ENCODE results near the gene PIK3IP1. TPM values are rescaled to one million over a fixed set of nuclear protein-coding genes. Genes with fewer than 3 reads are reported as not detected.

The PIK3IP1 gene
- total and polyA plus RNA-seq, 10 donors: 36.1 to 152 (median 97.8) TPM

- WGBS, 5 donors: 82 to 93% (median 90%) methylated on average over 6 of the region's 6 CpGs
These were observed 48.1 kb upstream of the PIK3IP1 start for GRCh38 chr22:31340360-31340759.

DNA sequence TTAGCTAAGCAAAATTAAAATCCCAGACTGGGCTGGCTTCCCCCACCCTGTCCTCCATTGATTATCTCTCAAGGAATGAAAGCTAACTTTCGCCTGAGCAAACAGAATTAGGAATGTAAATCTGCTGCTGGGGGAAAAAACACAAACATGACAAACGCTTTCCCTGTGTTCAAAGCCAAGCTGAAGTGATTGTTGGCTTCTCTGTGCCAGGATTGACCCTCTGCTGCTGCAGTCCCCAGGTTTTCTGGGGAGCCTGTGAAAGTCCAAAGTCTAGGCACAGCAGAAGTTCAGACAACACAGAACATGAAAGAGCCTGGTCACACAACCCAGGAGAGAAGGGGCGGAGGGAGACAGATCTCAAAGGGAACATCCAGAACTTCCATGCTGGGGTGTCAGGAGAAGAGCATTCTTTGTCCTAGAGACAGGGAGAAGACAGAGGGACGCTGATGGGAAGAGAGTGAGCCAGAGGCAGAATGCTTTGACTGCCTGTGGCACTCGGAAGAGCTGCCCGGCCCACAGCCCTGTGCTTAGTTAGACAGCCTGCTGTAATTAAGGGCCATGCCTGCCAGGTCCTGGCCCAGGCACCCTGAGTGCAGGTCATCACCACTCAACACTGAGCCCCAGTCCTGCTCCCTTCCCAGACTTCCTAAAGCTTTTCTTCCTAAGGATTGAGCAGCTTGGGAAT lies 47.0 kb upstream of the PIK3IP1 start:
- Histone ChIP-seq H3K9me3 (no peaks in the 10 kb centered on the region), H3K4me1 (peaks cover 23 to 77% (median 51%) of the 10 kb centered on the region in 6 donors), H3K27ac (peak overlapping the region in 1 of 8 donors; percentile 52), H3K36me3 (peaks cover 0 to 95% (median 65%) of the 10 kb centered on the region in 6 donors), H3K4me3 (no peak overlapping the region), H3K27me3 (replicated peaks in 1 of 7) (no peaks in the 10 kb centered on the region)
- WGBS, 5 donors: 83 to 91% (median 89%) methylated on average over 6 of the region's 6 CpGs
- TF ChIP-seq POLR2A (IDR thresholded peaks at IDR 0.05): no peak
- TF ChIP-seq, protein P1, sequence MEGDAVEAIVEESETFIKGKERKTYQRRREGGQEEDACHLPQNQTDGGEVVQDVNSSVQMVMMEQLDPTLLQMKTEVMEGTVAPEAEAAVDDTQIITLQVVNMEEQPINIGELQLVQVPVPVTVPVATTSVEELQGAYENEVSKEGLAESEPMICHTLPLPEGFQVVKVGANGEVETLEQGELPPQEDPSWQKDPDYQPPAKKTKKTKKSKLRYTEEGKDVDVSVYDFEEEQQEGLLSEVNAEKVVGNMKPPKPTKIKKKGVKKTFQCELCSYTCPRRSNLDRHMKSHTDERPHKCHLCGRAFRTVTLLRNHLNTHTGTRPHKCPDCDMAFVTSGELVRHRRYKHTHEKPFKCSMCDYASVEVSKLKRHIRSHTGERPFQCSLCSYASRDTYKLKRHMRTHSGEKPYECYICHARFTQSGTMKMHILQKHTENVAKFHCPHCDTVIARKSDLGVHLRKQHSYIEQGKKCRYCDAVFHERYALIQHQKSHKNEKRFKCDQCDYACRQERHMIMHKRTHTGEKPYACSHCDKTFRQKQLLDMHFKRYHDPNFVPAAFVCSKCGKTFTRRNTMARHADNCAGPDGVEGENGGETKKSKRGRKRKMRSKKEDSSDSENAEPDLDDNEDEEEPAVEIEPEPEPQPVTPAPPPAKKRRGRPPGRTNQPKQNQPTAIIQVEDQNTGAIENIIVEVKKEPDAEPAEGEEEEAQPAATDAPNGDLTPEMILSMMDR (IDR thresholded peaks at IDR 0.05 in 8 of 11, conservative IDR thresholded peaks at IDR 0.05 in 3 of 11): no peak
- TF ChIP-seq POLR2AphosphoS5 (IDR thresholded peaks at IDR 0.05): no peak
- intact Hi-C loops (cut with DNase I; ENCODE audit: low total_unique reads): no loop called here
- DNase-seq: no peak

More at GRCh38 chr22:31340360-31340759, 48.1 kb upstream of the PIK3IP1 start:
- Histone ChIP-seq H3K9me3 (no peaks in the 10 kb centered on the region), H3K27me3 (replicated peaks in 1 of 7) (no peaks in the 10 kb centered on the region), H3K4me1 (peaks cover 34 to 77% (median 62%) of the 10 kb centered on the region in 6 donors), H3K4me3 (no peak overlapping the region), H3K36me3 (peaks cover 0 to 90% (median 54%) of the 10 kb centered on the region in 6 donors), H3K27ac (peak overlapping the region in 1 of 8 donors; percentile 52)
- DNase-seq: no peak
- TF ChIP-seq, protein P1 (IDR thresholded peaks at IDR 0.05 in 8 of 11, conservative IDR thresholded peaks at IDR 0.05 in 3 of 11): no peak
- TF ChIP-seq POLR2A (IDR thresholded peaks at IDR 0.05): no peak
- intact Hi-C loops (cut with DNase I; ENCODE audit: low total_unique reads): loop anchor here (10.0 kb wide), 1 partner anchor 294 kb away; no protein-coding TSS in a partner anchor

DNA sequence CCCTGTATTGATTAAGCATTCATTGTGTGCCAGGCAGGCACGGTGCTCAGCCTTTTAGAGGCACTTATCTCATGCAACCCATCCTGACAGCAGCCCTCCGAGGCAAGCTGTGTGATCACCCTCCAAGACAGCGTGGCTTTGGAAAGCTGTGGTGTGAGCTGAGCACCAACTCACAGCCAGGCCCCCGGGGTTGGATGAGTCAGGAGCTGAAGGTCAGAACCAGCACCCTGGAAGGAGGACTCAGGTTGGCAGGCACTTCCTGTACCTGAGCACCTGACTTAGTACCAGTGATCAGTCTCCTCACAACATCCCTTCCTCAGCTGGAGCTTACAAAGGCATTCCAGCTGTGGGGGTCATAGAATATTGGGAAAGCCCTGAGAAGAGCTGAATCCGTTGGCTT lies 44.9 kb upstream of the PIK3IP1 start:
- intact Hi-C loops (cut with DNase I; ENCODE audit: low total_unique reads): no loop called here
- no peak for DNase-seq
- no peak overlapping the region for H3K27ac ChIP-seq
- no peaks in the 10 kb centered on the region for H3K9me3 ChIP-seq
- peaks cover 0 to 100% (median 81%) of the 10 kb centered on the region in 6 donors for H3K36me3 ChIP-seq
- H3K4me1 ChIP-seq: peaks cover 2 to 65% (median 30%) of the 10 kb centered on the region in 6 donors
- no peaks in the 10 kb centered on the region for H3K27me3 ChIP-seq (replicated peaks in 1 of 7)
- TF ChIP-seq POLR2AphosphoS5 (IDR thresholded peaks at IDR 0.05): no peak
- TF ChIP-seq POLR2A (IDR thresholded peaks at IDR 0.05): no peak
- TF ChIP-seq, protein P1 (IDR thresholded peaks at IDR 0.05 in 8 of 11, conservative IDR thresholded peaks at IDR 0.05 in 3 of 11): no peak
- no peak overlapping the region for H3K4me3 ChIP-seq
- WGBS, 5 donors: 87 to 92% (median 89%) methylated on average over 5 of the region's 5 CpGs

- intact Hi-C loops (cut with DNase I; ENCODE audit: low total_unique reads): no loop called here
These were observed 42.0 kb upstream of the PIK3IP1 start for GRCh38 chr22:31334329-31334728.

More at GRCh38 chr22:31334329-31334728, 42.0 kb upstream of the PIK3IP1 start:
- peaks cover 0 to 100% (median 84%) of the 10 kb centered on the region in 6 donors for H3K36me3 ChIP-seq
- H3K4me3 ChIP-seq: no peak overlapping the region
- 79 to 96% (median 90%) methylated on average over 4 to 5 of the region's 5 CpGs for WGBS, 5 donors
- H3K4me1 ChIP-seq: peaks cover 0 to 37% (median 3%) of the 10 kb centered on the region in 6 donors
- H3K27ac ChIP-seq: no peak overlapping the region
- DNase-seq: no peak
- H3K27me3 ChIP-seq (replicated peaks in 1 of 7): no peaks in the 10 kb centered on the region
- H3K9me3 ChIP-seq: no peaks in the 10 kb centered on the region
- TF ChIP-seq POLR2A (IDR thresholded peaks at IDR 0.05) (no peak), POLR2AphosphoS5 (IDR thresholded peaks at IDR 0.05) (no peak)
- TF ChIP-seq, protein P1 (IDR thresholded peaks at IDR 0.05 in 8 of 11, conservative IDR thresholded peaks at IDR 0.05 in 3 of 11): no peak

All from spleen (tissue), 11 donors.